Upper lobe of left lung (tissue), 4 donors: ENCODE data around the gene FAF1.

Experiments
- CTCF ChIP-seq, 6 experiments: fragments of 450-650 bp in 4 of 6; fragments of 200-600 bp in 2 of 6; sonication (generic) in 2 of 6; IDR thresholded peaks; one replicate each; pipeline ENCODE4 v1.5.1; 2016 to 2019; ENCODE audit warnings: antibody characterized with exemption in 6 of 6
- EP300 ChIP-seq, 4 donors: sonication (generic); formaldehyde crosslinking; IDR thresholded peaks; one replicate each; pipeline ENCODE4 v1.5.1; 2017; ENCODE audit warnings: antibody characterized with exemption in 4 of 4, control low read depth in 2 of 4
- POLR2AphosphoS5 ChIP-seq, 2 donors: sonication (generic); formaldehyde crosslinking; IDR thresholded peaks; one replicate each; pipeline ENCODE4 v1.5.1; 2017; ENCODE audit warnings: antibody characterized with exemption in 2 of 2

- TF ChIP-seq CTCF (IDR thresholded peaks at IDR 0.05), result no peak
- no peak for TF ChIP-seq EP300 (IDR thresholded peaks at IDR 0.05)
- no peak for TF ChIP-seq POLR2AphosphoS5 (IDR thresholded peaks at IDR 0.05)
Measured at GRCh38 chr1:50793521-50793920, 166.5 kb downstream of the FAF1 start.
